AG09319 (cell line): Measurements from ENCODE around the gene RRBP1.

Source experiments
- DNase-seq: peaks from one replicate; pipeline ENCODE4 v3.0.0-alpha.2; 2010; ENCODE audit warnings: low read depth; ENCODE audit errors: extremely low read depth
- CTCF ChIP-seq: IDR thresholded peaks from 2 replicates; pipeline ENCODE4 v1.5.1; 2011; ENCODE audit warnings: low read depth, mild to moderate bottlenecking, inconsistent platforms, low read length, moderate library complexity

RRBP1 gene

GRCh38 chr20:17635332-17636244 is 46.5 kb downstream of the RRBP1 start:
- DNase-seq: no peak
- TF ChIP-seq CTCF: no peak

DNA sequence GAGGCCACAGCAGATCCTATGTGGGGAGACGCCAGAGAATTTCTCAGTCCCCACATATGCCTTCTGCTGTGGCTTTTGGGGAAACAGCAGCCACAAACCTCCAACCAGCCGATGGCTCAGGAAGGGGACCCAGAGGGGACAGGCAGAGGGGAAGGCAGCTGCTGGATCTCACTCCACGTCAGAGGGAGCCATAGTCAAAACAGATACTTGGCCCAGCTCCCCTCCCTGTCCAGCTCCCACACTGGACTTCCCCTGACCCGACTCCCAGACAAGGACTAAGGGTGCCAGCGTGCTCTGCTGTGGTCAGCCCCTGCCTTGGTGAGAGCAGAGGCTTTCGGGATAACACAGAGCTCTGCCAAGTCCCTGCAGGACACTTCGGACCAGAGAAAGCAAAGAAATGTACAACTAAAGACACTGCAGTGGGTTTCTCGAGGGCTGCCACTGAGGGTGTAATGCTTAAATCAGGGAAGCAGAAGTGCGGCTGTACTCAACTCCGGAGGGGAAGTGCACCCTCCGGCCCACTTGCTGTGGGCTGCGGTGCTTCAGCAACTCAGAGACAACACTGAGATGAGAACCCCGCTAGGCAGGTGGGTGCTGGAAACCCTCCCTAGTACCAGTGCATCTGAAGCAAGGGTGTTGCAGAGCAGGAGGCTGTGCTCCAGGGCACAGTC is 47.2 kb downstream of the RRBP1 start:
- DNase-seq: no peak
- no peak for TF ChIP-seq CTCF

DNA sequence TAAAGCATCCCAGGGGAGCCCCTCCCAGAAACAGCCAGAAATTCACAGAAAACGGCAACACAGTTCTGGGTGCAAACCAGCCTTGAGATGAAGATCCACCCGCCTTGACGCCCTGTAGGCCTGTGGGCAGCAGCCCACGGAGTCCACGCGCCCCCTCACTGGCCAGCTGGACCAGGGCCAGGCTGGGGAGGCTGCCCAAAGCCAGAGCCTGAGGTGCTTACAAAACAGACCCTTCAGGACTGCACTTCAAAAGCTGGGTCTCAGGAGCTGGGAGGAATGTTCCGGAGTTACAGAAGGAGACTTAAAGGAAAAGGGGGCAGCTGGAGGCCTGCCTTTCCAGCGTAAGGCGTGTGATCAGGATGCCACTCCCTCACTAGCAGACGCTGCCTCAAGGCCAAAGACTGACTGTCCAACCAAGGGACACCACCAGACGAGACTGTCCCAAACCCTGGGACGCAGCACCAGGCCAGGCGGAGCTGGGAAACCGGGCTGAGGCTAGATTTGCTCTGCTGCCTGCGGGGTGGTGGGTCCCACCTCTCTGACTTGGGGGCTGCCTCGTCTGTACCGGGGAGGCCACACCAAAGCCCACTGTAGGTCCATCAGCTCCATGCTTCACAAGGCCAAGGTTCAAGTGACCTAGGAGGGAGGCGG is 48.1 kb downstream of the RRBP1 start:
- DNase-seq: no peak
- TF ChIP-seq CTCF: no peak

- DNase-seq: no peak
- TF ChIP-seq CTCF: no peak
Measured at GRCh38 chr20:17633221-17633849, 48.7 kb downstream of the RRBP1 start.

DNA sequence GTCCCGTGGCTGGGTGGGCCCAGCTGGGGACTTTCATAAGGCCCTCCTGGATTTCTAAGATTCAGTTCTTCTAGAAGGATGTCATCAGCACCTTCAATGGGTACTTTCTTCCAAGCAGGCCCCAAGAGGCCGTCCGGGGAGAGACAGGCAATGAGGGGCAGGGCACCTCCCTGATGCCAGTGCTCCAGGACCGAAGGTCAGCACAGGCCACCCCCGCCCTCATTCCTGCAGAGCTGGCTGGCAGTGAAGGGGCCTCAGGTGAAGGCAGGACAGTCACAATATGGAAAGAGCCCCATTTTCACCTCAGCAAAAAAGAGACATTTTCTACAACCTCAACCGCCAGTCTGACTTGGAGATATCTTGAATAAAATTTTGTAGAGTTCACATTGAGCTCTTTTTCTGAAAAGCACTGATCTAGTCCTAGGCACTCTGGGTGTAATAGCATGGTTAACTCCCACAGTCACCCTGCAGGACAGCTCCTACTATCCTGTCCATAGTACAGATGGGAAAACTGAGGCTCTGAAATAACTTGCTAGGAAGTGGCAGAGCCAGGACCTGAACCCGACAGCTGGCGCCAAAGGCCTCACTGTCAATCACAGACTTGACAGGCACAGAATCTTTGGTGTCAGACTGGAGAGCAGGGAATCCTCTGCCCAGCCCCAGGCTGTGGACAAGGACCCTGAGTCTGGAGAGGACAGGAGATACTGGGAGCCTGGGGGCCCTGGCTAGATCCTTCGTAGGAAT is 50.3 kb downstream of the RRBP1 start:
- TF ChIP-seq CTCF: no peak
- DNase-seq: no peak

DNA sequence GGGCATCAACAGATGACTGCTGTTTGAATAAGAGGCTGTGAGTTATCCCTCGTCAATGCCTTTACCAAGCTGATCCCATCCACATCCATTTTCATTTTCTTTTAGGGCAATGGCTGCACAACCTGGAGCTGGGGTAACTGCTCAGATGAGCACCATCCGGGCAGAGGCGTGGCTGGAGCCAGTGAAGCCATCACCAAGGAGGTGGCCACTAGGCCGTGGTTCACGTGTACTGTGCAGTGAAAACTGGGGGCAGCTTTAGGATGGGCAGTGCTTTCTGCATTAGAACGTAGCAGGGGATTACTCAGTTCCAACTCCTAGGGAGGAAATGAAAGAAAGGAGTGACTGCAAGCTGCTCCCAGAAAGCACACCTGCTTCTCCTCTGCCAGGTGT is 51.2 kb downstream of the RRBP1 start:
- DNase-seq: no peak
- no peak for TF ChIP-seq CTCF
